ENCODE results near the gene SUN1.
"Not testable (repeated sequence)": the region's sequence is repeated elsewhere in the genome, so short reads cannot be mapped to it uniquely, and the experiment has no call there.

The SUN1 gene

GRCh38 chr7:922334-923107 lies 90.2 kb downstream of the SUN1 start:
- peak in 1 of 2 donors; percentile 20 for DNase-seq

GRCh38 chr7:923108-924041 lies 91.1 kb downstream of the SUN1 start:
- DNase-seq, result peak; percentile 74 to 79

- DNase-seq, result not testable (repeated sequence)
Measured at GRCh38 chr7:924042-924441, 91.8 kb downstream of the SUN1 start.

Measured in inflammatory macrophage (primary cell).